Naive thymus-derived CD8-positive, alpha-beta T cell (primary cell): ENCODE measurements around the gene PIGH. TPM values are rescaled to one million over a fixed set of nuclear protein-coding genes. Genes with fewer than 3 reads are reported as not detected.

Experiments used
- polyA plus RNA-seq, 3 donors: library from polyadenylated mRNA; unstranded; fragments of 300-500 nt; fragmentation: Illumina TruSeq; gene quantifications; one replicate each; pipeline ENCODE4 v1.2.3, GENCODE V29; 2021
- total RNA-seq, 8 experiments: library from RNA in 2 of 8; stranded (reverse) in 2 of 8; gene quantifications; one replicate each; pipeline ENCODE4 v1.2.3 and lab custom pipeline; 2021 to 2026

The PIGH gene
- total and polyA plus RNA-seq, 5 experiments from 2014 or later: 24.6 to 44.5 (median 35.3) TPM

Other genes with a start within 250 kb of the PIGH start
- 10 to 100 TPM; 20.6 to 25.0 TPM for gene ATP6V1D, start 240.5 kb downstream of the PIGH start, total RNA-seq
- 10 to 100 TPM; 32.8 to 44.5 (median 42.3) TPM for gene ATP6V1D, start 240.5 kb downstream of the PIGH start, polyA plus RNA-seq
- 10 to 100 TPM; 50.3 to 50.7 TPM for gene EIF2S1, start 239.9 kb downstream of the PIGH start, total RNA-seq
- 100 to 1,000 TPM; 107 to 131 (median 116) TPM for gene EIF2S1, start 239.9 kb downstream of the PIGH start, polyA plus RNA-seq
- 1 to 10 TPM; 1.3 to 3.2 TPM for gene PLEK2, start 188.1 kb downstream of the PIGH start, total RNA-seq
- 1 to 10 TPM in 1 of 3 donors, under 1 TPM in 2; 0.53 to 1.2 (median 0.79) TPM for gene PLEK2, start 188.1 kb downstream of the PIGH start, polyA plus RNA-seq
- 10 to 100 TPM; 22.5 to 25.6 TPM for gene TMEM229B, start 111.5 kb downstream of the PIGH start, total RNA-seq
- gene TMEM229B, start 111.5 kb downstream of the PIGH start, polyA plus RNA-seq: 10 to 100 TPM; 17.2 to 27.5 (median 17.3) TPM
- gene PLEKHH1, start 67.0 kb downstream of the PIGH start, total RNA-seq: 1 to 10 TPM; 1.0 to 1.4 TPM
- gene PLEKHH1, start 67.0 kb downstream of the PIGH start, polyA plus RNA-seq: under 1 TPM in 2 of 3 donors, not detected in 1; 0.06 to 0.07 TPM
- gene ARG2, start 19.7 kb upstream of the PIGH start, total RNA-seq: 1 to 10 TPM in 1 of 2 experiments, under 1 TPM in 1; 0.78 to 1.1 TPM
- under 1 TPM in 2 of 3 donors, not detected in 1; 0.32 to 0.88 TPM for gene ARG2, start 19.7 kb upstream of the PIGH start, polyA plus RNA-seq
- 10 to 100 TPM; 70.6 to 74.2 TPM for gene VTI1B, start 74.4 kb upstream of the PIGH start, total RNA-seq
- gene VTI1B, start 74.4 kb upstream of the PIGH start, polyA plus RNA-seq: 10 to 100 TPM; 64.4 to 87.9 (median 83.1) TPM
- 10 to 100 TPM; 43.5 to 43.7 TPM for gene RDH11, start 95.5 kb upstream of the PIGH start, total RNA-seq
- 10 to 100 TPM; 74.7 to 87.6 (median 79.3) TPM for gene RDH11, start 95.5 kb upstream of the PIGH start, polyA plus RNA-seq
- gene RDH12, start 101.6 kb upstream of the PIGH start, total RNA-seq: not detected
- gene RDH12, start 101.6 kb upstream of the PIGH start, polyA plus RNA-seq: not detected
- gene ZFYVE26, start 216.3 kb upstream of the PIGH start, total RNA-seq: 10 to 100 TPM; 38.1 to 40.5 TPM
- gene ZFYVE26, start 216.3 kb upstream of the PIGH start, polyA plus RNA-seq: 1 to 10 TPM; 2.7 to 3.7 (median 3.6) TPM
- gene RAD51B, start 219.5 kb upstream of the PIGH start, total RNA-seq: 10 to 100 TPM; 27.6 to 30.0 TPM
- gene RAD51B, start 219.5 kb upstream of the PIGH start, polyA plus RNA-seq: 10 to 100 TPM; 15.1 to 26.4 (median 18.9) TPM